GM12864 (cell line): ENCODE measurements around the gene STK39.

Experiments used
- DNase-seq: peaks from one replicate; pipeline ENCODE4 v3.0.0-alpha.2; 2011; ENCODE audit warnings: low read depth
- H3K4me3 ChIP-seq: 2 replicates; pipeline ENCODE4 v1.5.1; 2011; ENCODE audit warnings: mild to moderate bottlenecking, low read depth, low read length, control low read depth
- CTCF ChIP-seq: IDR thresholded peaks from 2 replicates; pipeline ENCODE4 v1.5.1; 2011; ENCODE audit warnings: low read depth, mild to moderate bottlenecking, moderate library complexity, low read length, control low read depth, inconsistent platforms; ENCODE audit errors: missing control alignments

STK39 gene

GRCh38 chr2:168233726-168234406 is 13.5 kb downstream of the STK39 start:
- no peak for TF ChIP-seq CTCF
- no peak for DNase-seq
- H3K4me3 ChIP-seq: no peak overlapping the region

GRCh38 chr2:168233166-168233565 is 14.2 kb downstream of the STK39 start:
- H3K4me3 ChIP-seq: no peak overlapping the region
- TF ChIP-seq CTCF: no peak
- no peak for DNase-seq

GRCh38 chr2:168231609-168232241 is 15.7 kb downstream of the STK39 start:
- H3K4me3 ChIP-seq: no peak overlapping the region
- TF ChIP-seq CTCF: no peak
- no peak for DNase-seq

GRCh38 chr2:168230389-168230788 is 17.0 kb downstream of the STK39 start:
- DNase-seq: no peak
- TF ChIP-seq CTCF: no peak
- H3K4me3 ChIP-seq: no peak overlapping the region

- no peak for TF ChIP-seq CTCF
- no peak overlapping the region for H3K4me3 ChIP-seq
- no peak for DNase-seq
Measured at GRCh38 chr2:168224346-168224745, 23.0 kb downstream of the STK39 start.

GRCh38 chr2:168222088-168222487 is 25.3 kb downstream of the STK39 start:
- TF ChIP-seq CTCF: no peak
- H3K4me3 ChIP-seq: no peak overlapping the region
- no peak for DNase-seq
